Measurements from ENCODE around the gene ZNF217.
"Not testable (repeated sequence)": the region's sequence is repeated elsewhere in the genome, so short reads cannot be mapped to it uniquely, and the experiment has no call there.

The ZNF217 gene

DNA sequence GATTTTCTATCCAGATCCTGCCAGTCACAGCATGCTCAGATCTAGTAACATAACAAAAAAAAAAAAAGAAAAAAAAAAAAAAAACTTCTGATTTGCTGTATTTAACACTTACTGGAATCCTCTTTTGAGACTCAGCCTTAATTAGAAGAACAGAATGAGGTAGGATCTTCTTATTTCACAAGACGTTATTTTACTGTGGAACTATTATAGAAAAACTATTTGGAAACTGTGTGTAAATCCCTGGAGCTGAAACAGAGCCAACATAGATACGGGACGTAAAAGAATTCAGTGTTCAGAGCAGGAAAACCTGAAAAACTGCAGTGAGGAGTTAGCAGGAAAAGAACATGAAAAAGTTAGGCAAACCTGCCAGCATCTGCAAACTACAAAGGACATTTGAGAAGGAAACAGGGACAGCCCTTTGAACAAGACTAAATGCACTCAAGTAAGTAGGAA lies 3.4 kb upstream of the ZNF217 start:
- no peak for DNase-seq

DNA sequence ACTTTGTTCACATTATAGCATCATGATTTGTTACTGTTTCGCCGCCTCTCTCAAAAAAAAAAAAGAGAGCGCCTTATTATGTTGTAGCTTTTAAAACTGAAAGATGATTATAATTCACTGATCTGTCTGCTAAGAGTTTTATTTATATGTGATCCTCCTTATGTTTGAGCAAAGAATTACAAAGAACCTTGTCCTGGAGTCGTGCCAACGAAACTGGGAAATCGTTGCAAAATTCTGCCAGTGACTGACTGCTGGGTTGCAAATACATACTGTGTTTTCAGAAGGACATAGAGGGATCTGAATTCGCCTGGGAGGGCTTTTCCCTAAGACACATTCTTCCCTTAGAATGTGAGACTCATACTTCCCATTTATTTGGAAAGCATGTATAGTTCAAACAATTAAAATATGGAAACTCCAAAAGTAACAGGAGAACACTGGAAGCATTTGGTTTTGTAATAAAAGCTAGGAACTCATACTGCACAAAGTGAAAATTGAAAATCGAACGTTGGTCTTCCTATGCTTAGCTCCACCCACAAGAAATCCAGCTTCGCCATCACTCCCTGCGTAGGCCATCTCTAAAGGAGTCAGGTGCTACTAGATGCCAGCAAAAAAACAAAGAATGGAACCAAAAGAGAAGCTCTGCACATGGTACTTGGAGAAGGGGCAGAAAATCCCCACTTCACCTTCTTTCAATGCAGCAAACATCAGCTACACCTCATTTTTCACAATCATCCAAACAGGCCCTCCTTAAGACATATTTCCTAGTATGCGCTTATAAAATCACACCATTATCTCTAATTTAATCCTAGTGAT lies 2.8 kb upstream of the ZNF217 start:
- not testable (repeated sequence) for DNase-seq

DNA sequence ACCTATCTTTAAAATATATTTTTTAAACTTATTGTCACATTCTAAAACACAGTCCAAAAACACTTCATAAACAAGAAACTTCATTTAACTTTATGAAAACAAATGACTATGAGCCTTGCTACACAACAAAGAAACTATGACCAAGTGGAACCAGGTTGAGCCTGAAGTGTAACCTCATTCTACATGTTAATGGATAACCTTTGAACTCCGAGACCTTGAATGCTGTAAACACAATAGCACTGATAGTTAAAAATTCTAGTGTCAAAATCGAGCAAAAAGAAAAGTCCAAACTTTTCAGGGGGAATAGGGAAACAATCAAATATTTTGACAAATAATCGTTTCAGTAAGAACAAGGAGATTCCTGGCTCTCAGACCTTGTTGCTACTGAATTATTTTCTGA lies 2.1 kb upstream of the ZNF217 start:
- not testable (repeated sequence) for DNase-seq

DNA sequence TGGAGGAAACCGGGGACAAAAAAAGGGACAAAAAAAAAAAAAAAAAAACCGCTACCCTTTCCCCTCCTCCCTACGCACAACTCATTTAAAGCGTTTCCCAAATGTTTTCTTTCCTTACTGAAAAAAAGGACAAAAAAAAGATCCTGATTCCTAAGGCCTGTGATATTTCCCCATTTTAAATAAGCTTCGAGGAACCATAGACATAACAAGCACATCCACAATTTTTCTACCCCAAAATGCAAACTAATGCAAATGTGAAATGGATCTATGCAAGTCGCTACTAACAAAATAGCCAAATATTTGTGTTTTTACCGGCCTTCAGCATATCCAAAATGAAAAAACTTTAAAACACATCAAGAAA lies 1.4 kb upstream of the ZNF217 start:
- no peak for DNase-seq

DNA sequence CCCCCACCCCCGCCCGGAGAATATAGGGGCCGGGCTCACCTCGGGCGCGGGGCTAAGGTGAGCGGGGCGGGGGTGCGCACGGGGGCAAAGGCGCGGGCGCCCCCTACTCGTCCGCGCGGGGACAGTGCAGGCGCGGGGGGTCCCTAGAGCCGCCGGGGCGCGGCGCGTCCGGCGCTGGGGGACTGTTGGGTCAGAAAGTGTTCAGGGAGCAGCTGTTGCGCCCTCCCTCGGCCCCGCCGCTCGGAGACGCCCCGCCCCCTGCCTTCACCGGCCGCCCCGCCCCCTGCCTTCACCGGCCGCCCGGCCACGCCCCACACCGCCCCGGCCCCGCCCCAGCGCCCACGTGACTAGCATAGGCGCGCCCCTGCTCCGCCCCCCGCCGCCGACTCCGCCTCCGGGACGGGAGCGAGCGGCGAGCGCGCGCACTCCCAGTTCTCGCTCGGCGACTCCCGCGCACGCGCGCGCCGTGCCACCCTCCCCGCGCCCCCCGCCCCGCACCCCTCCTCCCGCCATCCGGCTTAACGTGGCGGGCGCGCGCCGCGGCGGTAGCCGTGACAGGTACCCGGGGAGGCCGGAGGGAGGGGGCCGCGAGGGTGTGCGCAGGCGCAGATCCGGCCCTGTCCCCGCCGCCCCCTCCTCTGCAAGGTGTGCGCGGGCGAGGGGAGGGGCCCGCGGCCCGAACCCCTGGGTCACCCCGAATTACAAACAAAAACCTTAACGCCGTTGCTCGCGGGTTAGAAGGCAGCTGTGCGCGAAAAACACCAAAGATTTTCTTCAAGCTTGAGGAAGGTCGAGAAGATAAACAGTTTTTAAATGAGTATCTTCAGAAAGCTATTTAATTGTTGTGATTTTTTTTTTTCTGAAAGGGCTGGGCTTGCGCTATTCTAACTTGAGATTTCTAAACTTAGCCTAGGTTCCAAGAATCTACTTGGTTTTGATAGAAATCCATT lies 704 bp upstream of the ZNF217 start:
- DNase-seq = peak; percentile 82

DNA sequence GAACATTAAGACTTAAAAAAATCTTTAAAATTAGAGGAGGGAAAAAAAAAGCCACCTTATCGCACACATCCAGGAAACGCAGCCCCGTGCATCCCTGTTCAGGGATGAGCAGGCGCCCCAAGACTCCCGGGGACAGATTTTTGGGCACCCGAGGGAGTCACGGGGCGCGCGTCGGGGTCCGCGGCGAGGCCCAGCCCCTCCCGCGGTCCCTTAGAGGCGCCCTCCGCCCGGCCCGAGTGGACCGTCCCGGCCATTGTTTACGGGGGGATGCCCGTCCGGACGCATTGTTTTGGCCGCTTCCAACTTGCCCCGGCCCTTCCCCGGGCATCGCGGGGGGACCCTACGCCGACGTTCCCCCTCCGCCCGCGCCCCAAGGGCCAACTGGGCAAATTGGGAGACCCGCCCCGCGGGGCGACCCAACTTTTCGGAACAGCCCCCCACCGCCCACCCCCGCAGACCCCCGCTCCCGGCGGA lies 610 bp downstream of the ZNF217 start:
- no peak for DNase-seq

DNA sequence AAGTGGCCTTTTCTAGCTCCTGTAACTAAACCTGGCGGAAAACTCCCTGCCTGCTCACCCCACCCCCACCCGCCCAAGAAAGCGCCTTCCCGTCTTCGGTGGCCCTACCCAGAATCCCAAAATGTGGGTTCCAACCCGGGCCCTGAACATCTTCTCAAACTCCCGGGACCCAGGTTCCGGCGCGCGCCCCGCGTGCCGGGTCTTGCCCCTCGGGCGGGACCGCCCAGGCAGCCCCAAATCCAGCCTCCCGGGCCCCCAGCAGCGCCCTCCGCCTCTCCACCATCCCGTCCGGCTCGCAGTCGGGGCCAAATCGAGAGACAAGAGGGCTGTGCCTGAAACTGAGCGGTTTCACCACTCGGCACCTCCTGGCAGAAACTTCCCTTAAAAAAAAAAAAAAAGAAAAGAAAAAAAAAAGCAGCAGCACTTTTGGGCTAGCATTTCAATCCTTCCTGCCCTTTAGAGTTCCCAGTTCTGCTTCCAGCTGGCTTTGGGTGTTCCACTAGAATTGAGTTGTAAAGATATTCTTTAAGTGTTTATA lies 1.1 kb downstream of the ZNF217 start:
- DNase-seq = not testable (repeated sequence)

DNA sequence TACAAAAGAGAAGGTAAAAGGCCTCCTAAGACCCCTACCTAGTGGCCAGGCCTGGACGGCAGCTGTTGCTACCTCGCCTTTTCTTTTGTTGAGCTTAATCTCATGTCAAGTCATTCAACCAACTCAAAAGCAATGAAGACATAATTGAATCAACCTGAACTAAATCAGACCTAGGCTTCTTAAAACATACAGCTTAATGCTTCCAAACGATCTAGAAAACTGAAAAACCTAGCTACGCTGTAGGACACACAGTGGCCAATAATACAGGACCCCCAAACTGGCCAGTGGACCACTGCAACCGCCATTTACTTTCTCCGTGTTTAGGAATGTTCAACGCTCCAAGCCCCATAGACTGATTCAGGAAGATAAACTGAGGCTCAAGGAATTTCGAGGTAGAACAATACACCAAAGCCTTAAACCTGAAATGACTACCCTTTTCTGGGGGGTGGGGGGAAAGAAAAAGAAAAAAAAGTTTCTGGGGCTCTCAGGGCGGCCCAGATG lies 1.6 kb downstream of the ZNF217 start:
- DNase-seq = not testable (repeated sequence)

DNA sequence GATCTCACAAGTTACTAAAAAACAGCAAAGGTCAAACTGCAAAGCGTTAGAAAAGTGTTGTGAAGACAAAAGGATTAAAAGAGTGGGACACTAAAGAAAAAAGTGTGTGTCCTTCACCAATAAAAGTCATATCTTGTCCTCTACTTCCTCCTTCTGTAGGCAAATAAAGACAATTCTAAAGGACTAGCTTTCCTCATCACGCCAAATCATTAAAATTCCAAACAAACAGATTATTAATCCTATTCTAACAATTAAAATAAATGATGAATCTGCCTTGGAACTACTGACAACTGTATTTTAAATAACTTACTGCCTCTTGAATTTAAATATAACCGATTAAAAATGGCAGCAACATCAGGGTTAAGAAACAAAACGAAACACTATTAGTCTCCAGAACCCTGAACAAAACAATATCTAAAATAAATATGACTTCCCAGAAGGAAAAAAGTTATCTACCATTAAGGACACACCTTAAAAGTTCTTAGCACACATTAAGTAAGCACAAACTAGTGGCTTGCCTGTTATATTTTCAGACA lies 2.4 kb downstream of the ZNF217 start:
- DNase-seq = not testable (repeated sequence)

DNA sequence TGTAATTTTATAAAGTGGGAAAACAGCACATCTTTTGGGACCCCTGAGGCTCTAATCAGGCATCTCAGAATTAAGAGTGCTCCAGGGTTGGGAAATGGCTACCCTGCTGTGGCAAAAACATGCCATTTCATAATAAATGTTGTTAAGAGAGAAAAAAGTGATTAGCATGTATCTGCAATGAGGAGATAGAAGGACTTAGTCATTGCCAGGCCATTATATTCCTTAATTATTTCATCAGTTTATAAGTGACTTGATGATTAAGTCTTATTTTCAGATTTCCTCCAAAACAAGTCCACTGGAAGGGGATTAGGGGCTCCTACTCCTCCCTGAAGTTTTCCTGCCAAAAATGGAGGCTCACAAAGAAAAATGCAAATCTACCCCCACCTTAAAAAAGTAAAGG lies 3.0 kb downstream of the ZNF217 start:
- not testable (repeated sequence) for DNase-seq

DNA sequence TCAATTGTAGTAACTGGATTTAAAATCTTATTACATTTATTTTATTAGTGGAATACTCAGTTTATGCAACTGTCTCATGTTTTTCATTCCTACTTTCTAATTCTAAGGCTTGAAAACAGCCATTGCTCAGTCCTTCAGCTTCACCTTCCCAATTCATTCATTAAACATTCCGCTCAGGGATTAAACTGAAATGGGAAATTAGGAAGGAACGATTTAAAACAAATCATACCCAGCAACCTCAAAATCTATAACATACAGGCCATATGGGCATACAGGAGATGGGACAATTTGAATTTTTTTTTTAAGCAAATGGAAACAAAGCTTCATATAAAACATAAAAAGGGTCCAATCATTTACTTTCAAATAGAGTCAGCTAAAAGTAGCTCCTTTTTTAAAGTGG lies 3.5 kb downstream of the ZNF217 start:
- not testable (repeated sequence) for DNase-seq

DNA sequence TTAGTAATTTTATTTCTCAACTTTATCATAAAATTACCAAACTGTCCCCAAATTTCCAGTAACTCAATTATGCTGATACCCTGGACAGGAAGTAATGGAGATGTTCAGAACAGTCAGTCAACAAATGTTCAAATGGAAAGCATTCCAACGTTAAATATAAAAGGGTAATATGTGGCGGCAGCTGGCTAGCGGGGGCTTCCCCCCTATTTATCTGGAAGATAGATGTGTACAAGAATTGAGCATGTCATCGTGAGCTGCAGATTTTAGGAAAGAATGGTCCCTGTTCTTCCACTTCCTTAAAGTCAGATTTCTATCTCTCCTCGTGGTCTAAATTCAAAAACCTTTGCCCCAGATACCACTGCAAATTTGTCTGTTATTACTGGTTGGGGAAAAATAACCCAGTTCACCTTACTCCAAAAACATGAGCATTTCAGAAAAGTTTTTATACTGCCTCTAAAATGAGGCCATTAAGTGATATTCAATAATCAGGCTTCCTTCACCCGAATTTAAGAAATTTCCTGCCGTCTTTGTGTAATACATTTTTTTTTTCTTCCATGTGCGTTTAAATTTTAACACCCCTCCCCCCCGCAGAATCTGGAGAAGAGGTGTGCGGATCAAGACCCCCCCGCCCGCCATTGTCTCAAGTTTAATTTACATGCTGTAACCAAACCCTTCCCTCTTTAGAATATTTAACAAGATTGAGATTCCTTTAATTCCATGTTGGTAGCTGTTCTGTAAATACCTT lies 4.1 kb downstream of the ZNF217 start:
- not testable (repeated sequence) for DNase-seq

DNA sequence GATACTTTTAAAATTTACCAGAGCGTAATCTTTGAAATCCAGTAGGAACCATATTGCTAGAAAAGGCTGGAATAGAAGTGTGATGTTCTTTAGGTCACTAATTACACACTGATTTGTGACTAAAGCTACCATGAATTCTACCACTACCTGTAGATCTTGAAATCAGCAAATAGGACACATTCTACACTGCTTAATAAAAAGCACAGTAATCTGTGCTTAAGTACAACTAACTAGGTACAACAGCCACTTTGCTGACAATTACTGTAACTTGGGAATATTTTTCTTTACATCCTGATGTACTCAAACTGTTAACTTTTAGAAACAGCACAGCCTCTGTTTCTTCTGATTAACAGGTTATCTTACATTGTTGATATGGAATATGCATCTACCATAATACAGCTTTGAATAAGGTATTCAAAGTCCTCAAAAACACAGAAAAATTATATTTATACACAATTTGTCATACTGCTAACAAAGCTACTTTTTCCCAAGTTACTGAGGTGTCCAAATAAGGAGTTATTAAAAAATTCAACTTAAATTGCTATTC lies 6.4 kb downstream of the ZNF217 start:
- not testable (repeated sequence) for DNase-seq

DNA sequence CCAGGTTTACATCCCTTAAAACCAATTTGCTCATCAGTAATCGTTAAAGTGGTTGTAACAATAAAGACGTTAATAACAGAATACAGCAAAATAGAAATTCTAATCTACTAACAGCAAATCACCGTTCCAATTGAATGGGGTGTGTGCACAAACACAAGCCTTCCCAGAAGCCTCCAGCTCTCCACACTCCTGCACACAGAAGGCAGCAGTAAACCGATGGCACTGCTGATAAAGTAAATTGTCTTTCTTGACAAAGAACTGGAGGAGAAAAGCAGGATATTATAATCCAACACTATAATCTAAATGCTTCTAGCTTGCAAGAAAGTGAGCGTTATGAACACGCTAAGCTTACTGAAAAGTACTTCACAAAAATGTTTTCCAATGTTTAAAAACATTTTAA lies 7.0 kb downstream of the ZNF217 start:
- no peak for DNase-seq

DNA sequence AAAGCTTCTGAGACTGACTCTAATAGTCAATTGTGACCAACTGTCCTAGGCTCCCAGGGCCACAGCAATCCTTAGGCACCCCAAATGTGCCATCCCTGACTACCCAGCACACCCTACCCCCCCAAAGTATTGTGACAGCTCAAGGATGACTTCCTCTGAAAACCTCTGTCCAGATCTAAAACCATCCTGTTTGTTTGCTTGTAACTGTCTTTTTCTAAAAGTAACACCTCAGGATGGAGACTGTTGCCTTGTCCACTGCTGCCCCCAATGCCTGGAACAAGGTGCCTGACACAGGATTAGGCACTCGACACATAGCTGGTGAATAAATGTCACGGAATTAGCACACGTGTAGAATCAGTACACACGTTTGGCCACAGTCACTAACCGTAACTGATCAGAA lies 7.7 kb downstream of the ZNF217 start:
- not testable (repeated sequence) for DNase-seq

DNA sequence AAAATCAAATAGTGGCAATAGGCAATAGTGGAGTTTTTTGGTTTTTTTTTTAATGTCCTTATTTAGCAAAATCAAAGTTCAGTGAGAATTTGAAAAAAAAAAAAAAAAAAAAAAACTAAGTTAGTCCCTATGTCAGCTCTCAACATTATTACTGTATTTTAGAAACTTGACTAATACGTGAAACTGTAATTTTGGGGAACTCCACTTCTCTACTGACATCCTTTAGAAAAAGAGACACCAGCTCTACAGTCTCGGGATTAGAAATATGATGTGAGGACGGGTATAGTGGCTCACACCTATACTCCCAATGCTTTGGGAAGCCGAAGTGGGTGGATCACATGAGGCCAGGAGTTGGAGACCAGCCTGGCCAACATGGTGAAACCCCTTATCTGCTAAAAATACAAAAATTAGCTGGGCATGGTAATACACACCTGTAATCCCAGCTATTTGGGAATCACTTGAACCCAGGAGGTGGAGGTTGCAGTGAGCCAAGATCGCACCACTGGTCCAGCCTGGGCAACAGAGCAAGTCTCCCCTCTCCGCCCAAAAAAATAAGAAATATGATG lies 8.6 kb downstream of the ZNF217 start:
- DNase-seq = not testable (repeated sequence)

DNA sequence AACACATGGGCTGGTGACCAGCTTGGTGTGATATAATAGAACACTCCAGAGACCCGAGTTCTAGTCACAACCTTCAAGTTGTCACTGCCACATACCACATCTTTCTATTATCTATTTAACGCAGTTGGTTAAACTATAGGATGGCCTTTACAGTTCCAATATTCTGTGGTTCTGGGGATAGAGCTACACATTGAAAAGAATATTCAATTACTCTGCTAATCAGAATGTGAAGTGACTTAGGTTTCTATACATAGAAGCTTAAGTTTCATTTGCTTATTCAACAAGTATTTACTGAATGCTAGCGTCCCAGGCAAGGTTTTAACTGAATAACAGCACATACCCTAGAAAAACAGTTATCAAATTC lies 9.1 kb downstream of the ZNF217 start:
- not testable (repeated sequence) for DNase-seq

DNA sequence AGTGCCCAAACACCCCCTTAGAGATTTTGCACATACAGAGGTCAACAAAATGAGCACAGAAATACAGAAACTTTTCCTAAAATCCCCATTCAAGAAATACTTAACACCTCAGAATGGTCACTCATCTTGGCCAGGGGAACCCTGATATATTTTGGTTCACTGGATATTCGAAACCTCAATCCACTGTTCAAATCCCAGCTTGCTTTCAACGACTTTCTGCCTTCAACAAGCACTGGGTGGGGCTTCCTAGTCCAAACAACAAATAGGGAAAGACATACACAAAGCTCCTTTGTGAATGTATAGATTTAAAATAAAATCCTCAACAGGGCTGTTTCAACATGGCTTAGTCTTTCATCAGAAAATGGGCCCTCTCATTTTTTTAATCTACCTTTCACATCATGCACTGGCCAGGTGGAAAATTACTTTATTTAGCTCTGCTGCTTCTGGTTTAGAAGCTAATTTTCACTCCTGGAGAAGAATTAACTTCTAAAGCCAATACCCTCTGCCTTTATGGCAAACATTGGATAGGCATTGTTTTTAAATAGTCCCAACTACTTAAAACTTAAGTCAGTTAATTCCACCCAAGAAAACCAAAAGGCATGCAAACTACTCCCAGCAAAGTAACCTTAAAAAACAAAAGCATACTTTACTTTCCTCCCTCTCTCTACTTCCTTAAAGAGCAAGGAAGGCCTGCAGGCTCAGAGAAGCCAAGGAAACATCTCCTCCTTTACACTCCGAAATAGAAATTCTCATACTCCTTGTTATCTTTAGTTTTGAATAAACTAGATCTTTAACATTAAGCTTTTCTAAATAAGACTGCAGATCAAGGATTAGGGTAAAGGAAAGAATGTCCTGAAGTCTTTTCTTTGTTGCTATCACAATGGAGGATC lies 9.7 kb downstream of the ZNF217 start:
- not testable (repeated sequence) for DNase-seq

DNA sequence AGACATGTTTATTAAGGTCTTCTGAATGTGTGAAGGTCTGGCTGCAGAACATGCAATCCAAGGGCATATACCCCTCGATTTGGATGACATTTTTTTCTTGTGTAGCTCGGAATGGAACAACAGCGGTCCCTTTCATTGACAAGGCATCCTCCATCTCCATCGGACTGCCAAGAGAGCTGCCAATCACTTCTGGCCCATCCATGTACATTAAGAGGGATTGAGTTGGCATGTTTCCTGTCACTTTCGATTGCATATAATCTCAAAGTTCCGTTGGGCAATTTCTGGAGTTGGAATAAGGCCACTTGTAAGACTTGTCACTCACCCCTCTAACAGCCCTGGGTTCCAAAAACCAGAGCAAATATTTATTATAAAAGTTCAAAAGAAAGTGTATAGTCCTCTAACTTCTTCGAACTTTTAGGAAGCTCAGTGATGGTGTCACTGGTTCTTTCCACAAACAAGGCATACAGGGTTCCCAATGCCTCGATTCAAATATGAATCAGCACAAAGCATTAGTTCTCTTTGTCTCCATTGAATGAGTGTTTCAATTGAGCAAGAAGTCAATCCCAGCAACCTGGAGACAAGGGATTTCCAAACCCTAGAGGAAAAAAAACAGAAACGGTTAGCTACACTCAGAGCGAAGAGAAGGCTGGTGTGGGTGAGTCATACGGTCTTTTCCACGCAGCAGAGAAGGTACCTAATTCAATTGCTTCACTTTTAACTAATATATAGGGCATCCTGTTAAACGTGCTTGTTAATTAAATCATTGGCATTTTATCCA lies 10.9 kb downstream of the ZNF217 start:
- peak; percentile 60 for DNase-seq

DNA sequence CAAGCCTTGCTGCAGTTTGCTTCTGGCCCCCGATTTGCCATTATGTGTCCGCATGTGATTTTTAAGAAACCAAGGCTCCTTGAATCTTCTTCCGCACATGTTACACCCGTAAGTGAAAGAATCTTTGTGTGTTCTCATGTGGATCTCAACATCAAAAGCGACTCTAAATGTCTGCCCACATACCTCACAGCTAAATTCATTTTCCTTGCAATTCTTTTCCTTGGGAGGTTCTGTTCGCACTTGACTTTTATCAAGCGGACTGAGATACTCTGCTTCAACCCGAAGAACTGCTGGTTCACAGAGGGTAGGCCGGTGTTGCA lies 11.4 kb downstream of the ZNF217 start:
- no peak for DNase-seq

Data from amniotic stem cell (primary cell).